ENCODE data around the gene CLN5. TPM values are rescaled to one million over a fixed set of nuclear protein-coding genes. Genes with fewer than 3 reads are reported as not detected.

Gene CLN5
- total and polyA plus RNA-seq, 2 donors (not counting 3 experiments of a cell fraction or from before 2014, with no cell fraction given), result 16.5 to 22.7 TPM

GRCh38 chr13:77016251-77016812, 24.5 kb downstream of the CLN5 start:
- Histone ChIP-seq H3K9ac (replicated peaks; ENCODE audit: extremely low read depth, insufficient read depth, low read length) (no peak overlapping the region), H3K27ac (ENCODE audit: insufficient read depth, low read depth, low read length) (no peak overlapping the region), H3K4me3 (replicated peaks in 1 of 3; ENCODE audit: insufficient read depth in 1 of 3, low read depth in 1 of 3, low read length in 3 of 3) (no peak overlapping the region), H3K27me3 (ENCODE audit: control insufficient read depth in 2 of 2, insufficient read depth in 2 of 2, low read length in 2 of 2) (no peaks in the 10 kb centered on the region), H3K36me3 (ENCODE audit: control insufficient read depth in 2 of 2, extremely low read depth in 1 of 2, insufficient read depth in 2 of 2, low read length in 2 of 2) (peaks cover 13 to 29% of the 10 kb centered on the region in 2 experiments), H3K9me1 (replicated peaks; ENCODE audit: control insufficient read depth, extremely low read depth, insufficient read depth, low read length) (no peaks in the 10 kb centered on the region), H3K79me2 (ENCODE audit: control insufficient read depth, insufficient read depth, low read length) (peaks cover 54% of the 10 kb centered on the region), H3K9me3 (replicated peaks; ENCODE audit: control insufficient read depth, insufficient read depth, low read length) (no peaks in the 10 kb centered on the region), H4K20me1 (replicated peaks; ENCODE audit: control insufficient read depth, extremely low read depth, insufficient read depth, low read length) (peaks cover 3% of the 10 kb centered on the region), H3K4me1 (ENCODE audit: control insufficient read depth, extremely low read depth, insufficient read depth, low read length) (no peaks in the 10 kb centered on the region), H2AFZ (ENCODE audit: low read depth, low read length) (no peak overlapping the region), H3K4me2 (ENCODE audit: insufficient read depth, low read length) (no peak overlapping the region)
- intact Hi-C loops (cut with micrococcal nuclease), result no loop called here
- TF ChIP-seq FOS (IDR thresholded peaks at IDR 0.05; ENCODE audit: borderline replicate concordance, insufficient read depth, low read length) (no peak), POLR2A (IDR thresholded peaks at IDR 0.05; ENCODE audit: low read depth, low read length) (no peak), GATA2 (IDR thresholded peaks at IDR 0.05; ENCODE audit: insufficient read depth, insufficient read length, low read depth, low read length) (no peak), POLR2AphosphoS5 (IDR thresholded peaks at IDR 0.05; ENCODE audit: insufficient read depth, low read depth, low read length) (no peak), EZH2 (IDR thresholded peaks at IDR 0.05; ENCODE audit: borderline replicate concordance, low read depth, low read length, severe bottlenecking) (no peak), JUN (IDR thresholded peaks at IDR 0.05; ENCODE audit: borderline replicate concordance, insufficient read depth, insufficient read length, low read depth) (no peak), MAX (IDR thresholded peaks at IDR 0.05; ENCODE audit: insufficient read depth, insufficient read length) (no peak), CTCF (IDR thresholded peaks at IDR 0.05; ENCODE audit: extremely low read depth in 1 of 2, insufficient read depth in 1 of 2, low read depth in 1 of 2, low read length in 2 of 2) (no peak), MYC (IDR thresholded peaks at IDR 0.05; ENCODE audit: low read depth, low read length) (no peak)
- no TSS peak for BruUV-seq (replicated peaks)
- POLR2A ChIA-PET, result no interaction called here
- dilution Hi-C loops (cut with MboI; ENCODE audit: extremely low pct_ligation_motif_present, low sequenced_read_pairs), result no loop called here
- peak; percentile 21 for FAIRE-seq
- CTCF ChIA-PET, result interaction anchor here (1.4 kb wide), 1 partner anchor 14 kb away, joined by 3 read pairs; no protein-coding TSS in a partner anchor
- no peak for DNase-seq (ENCODE audit: low read depth, low spot score)
